Transverse colon (tissue), 4 donors: ENCODE measurements around the gene IMMP2L.

Experiments used
- EP300 ChIP-seq: sonication (generic); formaldehyde crosslinking; IDR thresholded peaks from one replicate; pipeline ENCODE4 v1.6.1; 2017; ENCODE audit warnings: antibody characterized with exemption, low read depth
- POLR2A ChIP-seq: fragments of 450-650 bp; IDR thresholded peaks from one replicate; pipeline ENCODE4 v1.6.1; 2016; ENCODE audit warnings: antibody characterized with exemption, mild to moderate bottlenecking, moderate library complexity
- POLR2AphosphoS5 ChIP-seq, 3 donors: sonication (generic); formaldehyde crosslinking; IDR thresholded peaks; one replicate each; pipeline ENCODE4 v1.6.1; 2016; ENCODE audit warnings: antibody characterized with exemption in 3 of 3
- TF ChIP-seq, protein P1 (sequence below), 5 experiments: fragments of 200-600 bp in 3 of 5; fragments of 450-650 bp in 2 of 5; sonication (generic) in 3 of 5; IDR thresholded peaks; 1 replicate in 2 of 5; 2 replicates in 3 of 5; pipeline ENCODE4 v1.5.1; 2016 to 2017; ENCODE audit warnings: antibody characterized with exemption in 5 of 5, inconsistent platforms in 3 of 5, mild to moderate bottlenecking in 2 of 5, moderate library complexity in 1 of 5

DNA sequence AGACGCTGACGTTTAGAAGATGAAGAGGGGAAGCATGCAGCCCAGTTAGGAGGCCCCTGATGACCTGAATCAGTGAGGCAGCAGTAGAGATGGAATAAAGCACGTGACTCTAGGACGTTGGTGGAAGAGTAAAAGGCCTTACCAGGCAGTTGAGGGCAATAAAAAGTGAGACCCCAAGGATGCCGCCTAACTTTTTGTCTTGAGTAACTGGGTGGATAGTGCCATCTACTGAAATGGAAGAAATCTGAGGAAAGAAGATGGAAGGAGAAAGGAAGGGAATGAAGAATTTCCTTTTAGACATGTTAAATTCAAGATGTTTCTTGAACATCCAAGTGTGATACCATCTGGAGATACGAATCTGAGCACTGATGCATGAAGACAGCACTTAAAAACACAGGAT, 691.4 kb downstream of the IMMP2L start:
- TF ChIP-seq, protein P1, sequence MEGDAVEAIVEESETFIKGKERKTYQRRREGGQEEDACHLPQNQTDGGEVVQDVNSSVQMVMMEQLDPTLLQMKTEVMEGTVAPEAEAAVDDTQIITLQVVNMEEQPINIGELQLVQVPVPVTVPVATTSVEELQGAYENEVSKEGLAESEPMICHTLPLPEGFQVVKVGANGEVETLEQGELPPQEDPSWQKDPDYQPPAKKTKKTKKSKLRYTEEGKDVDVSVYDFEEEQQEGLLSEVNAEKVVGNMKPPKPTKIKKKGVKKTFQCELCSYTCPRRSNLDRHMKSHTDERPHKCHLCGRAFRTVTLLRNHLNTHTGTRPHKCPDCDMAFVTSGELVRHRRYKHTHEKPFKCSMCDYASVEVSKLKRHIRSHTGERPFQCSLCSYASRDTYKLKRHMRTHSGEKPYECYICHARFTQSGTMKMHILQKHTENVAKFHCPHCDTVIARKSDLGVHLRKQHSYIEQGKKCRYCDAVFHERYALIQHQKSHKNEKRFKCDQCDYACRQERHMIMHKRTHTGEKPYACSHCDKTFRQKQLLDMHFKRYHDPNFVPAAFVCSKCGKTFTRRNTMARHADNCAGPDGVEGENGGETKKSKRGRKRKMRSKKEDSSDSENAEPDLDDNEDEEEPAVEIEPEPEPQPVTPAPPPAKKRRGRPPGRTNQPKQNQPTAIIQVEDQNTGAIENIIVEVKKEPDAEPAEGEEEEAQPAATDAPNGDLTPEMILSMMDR (IDR thresholded peaks at IDR 0.05), result no peak
- TF ChIP-seq POLR2A (no peak), EP300 (no peak), POLR2AphosphoS5 (IDR thresholded peaks at IDR 0.05) (no peak)
